GM12865 (cell line): ENCODE data around the gene ZNF649.
"Not testable (repeated sequence)": the region's sequence is repeated elsewhere in the genome, so short reads cannot be mapped to it uniquely, and the experiment has no call there.

Source experiments
- DNase-seq: peaks from one replicate; pipeline ENCODE4 v3.0.0; 2010; ENCODE audit warnings: low read depth
- H3K4me3 ChIP-seq: 2 replicates; pipeline ENCODE4 v1.5.1; 2011; ENCODE audit warnings: mild to moderate bottlenecking, low read depth, low read length, control low read depth
- TF ChIP-seq, protein P1 (sequence below): IDR thresholded peaks from 2 replicates; pipeline ENCODE4 v1.5.1; 2011; ENCODE audit warnings: low read length, control low read depth, low read depth, inconsistent platforms; ENCODE audit not compliant: insufficient read depth; ENCODE audit errors: missing control alignments

The ZNF649 gene

DNA sequence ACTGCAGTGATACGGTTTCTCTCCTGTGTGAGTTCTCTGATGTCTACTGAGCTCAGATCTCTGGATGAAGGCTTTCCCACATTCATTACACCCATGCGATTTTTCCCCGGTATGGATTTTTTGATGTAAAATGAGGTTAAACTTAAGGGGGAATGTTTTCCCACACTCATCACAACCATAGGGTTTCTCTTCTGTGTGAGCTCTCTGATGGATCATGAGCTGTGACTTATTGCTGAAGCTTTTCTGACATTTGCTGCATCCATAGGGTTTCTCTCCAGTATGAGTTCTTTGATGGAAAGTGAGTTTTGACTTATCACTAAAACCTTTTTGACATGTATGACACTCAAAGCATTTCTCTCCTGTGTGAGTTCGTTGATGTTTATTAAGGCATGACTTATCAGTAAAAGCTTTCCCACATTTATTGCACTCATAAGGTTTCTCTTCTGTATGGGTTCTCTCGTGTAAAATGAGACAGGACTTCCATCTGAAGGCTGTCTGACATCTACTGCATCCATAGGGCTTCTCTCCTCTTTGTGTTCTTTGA lies 10.6 kb upstream of the ZNF649 start:
- no peak overlapping the region for H3K4me3 ChIP-seq
- DNase-seq = no peak
- TF ChIP-seq, protein P1, sequence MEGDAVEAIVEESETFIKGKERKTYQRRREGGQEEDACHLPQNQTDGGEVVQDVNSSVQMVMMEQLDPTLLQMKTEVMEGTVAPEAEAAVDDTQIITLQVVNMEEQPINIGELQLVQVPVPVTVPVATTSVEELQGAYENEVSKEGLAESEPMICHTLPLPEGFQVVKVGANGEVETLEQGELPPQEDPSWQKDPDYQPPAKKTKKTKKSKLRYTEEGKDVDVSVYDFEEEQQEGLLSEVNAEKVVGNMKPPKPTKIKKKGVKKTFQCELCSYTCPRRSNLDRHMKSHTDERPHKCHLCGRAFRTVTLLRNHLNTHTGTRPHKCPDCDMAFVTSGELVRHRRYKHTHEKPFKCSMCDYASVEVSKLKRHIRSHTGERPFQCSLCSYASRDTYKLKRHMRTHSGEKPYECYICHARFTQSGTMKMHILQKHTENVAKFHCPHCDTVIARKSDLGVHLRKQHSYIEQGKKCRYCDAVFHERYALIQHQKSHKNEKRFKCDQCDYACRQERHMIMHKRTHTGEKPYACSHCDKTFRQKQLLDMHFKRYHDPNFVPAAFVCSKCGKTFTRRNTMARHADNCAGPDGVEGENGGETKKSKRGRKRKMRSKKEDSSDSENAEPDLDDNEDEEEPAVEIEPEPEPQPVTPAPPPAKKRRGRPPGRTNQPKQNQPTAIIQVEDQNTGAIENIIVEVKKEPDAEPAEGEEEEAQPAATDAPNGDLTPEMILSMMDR = no peak

GRCh38 chr19:51907981-51908380 lies 3.2 kb upstream of the ZNF649 start:
- not testable (repeated sequence) for DNase-seq, H3K4me3 ChIP-seq

GRCh38 chr19:51906108-51906507 lies 1.3 kb upstream of the ZNF649 start:
- DNase-seq, H3K4me3 ChIP-seq: not testable (repeated sequence)

- not testable (repeated sequence) for H3K4me3 ChIP-seq, DNase-seq
These were observed 822 bp upstream of the ZNF649 start for GRCh38 chr19:51905639-51906038.

GRCh38 chr19:51905206-51905605 lies 389 bp upstream of the ZNF649 start:
- H3K4me3 ChIP-seq = no peak overlapping the region
- TF ChIP-seq, protein P1 = no peak
- DNase-seq = no peak

DNA sequence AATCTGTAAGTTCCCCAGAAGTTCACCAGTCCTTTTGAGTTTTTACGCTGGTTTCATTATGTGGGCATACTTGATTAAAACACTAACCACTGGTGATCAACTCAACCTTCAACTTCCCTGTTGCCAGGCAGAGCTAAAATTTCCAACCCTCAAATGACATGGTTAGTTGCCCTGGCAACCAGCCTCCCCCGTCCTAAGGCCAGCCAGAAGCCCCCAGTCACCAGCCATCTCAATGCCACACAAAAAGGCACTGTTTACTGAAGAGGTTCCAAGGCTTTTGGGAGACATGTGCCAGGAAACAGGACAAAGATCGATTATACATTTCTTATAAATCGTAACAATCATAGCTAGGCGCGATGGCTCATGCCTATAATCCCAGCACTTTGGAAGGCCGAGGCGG lies 1.6 kb downstream of the ZNF649 start:
- TF ChIP-seq, protein P1 = no peak
- no peak overlapping the region for H3K4me3 ChIP-seq
- no peak for DNase-seq

- TF ChIP-seq, protein P1 = no peak
- no peak for DNase-seq
- no peak overlapping the region for H3K4me3 ChIP-seq
These were observed 3.0 kb downstream of the ZNF649 start for GRCh38 chr19:51901860-51902259.

DNA sequence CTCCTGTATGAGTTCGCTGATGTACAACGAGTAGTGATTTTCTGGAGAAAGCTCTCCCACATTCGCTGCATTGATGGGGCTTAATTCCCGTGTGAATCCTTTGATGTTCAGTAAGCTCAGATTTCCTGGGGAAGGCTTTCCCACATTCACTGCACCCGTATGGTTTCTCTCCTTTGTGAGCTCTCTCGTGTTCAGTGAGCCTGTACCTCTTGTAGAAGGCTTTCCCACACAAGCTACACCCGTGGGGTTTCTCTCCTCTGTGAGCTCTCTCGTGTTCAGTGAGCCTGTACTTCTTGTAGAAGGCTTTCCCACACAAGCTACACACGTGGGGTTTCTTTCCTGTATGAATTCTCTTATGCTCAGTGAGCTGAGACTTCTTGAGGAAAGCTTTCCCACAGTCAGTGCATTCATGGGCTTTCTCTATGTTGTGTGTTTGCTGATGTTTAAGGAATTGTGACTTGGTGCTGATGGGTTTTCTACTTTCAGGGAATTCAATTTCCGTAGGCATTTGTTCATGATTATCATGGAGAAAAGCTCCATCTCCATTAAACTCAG lies 13.5 kb downstream of the ZNF649 start:
- H3K4me3 ChIP-seq = no peak overlapping the region
- TF ChIP-seq, protein P1 = no peak
- peak; percentile 3 for DNase-seq

DNA sequence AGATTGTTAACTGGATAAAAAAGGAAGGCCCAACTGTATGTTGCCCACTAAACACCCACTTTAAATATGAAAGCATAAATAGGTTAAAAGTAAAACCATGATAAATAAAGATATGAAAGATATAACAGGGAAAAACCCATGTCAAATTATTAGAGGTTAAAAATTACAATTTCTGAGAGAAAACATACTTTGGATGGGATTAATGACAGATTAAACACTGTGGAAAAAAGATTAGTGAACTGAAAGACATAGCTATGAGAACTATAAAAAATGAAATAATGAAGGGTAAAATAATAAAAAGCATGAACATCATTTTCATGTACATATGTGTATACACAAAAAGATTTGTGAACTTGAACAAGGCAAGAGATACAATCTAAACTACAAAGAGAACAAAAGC lies 14.9 kb downstream of the ZNF649 start:
- no peak overlapping the region for H3K4me3 ChIP-seq
- no peak for DNase-seq
- TF ChIP-seq, protein P1 = no peak
